Neural progenitor cell (in vitro differentiated cells): ENCODE measurements around the gene SURF1. TPM values are rescaled to one million over a fixed set of nuclear protein-coding genes. Genes with fewer than 3 reads are reported as not detected.
"Not testable (repeated sequence)": the region's sequence is repeated elsewhere in the genome, so short reads cannot be mapped to it uniquely, and the experiment has no call there.

Experiments used
- DNase-seq: peaks from one replicate; pipeline ENCODE4 v3.0.0-alpha.2; 2016; ENCODE audit warnings: low spot score
- H2AFZ ChIP-seq: fragments of 200-600 bp; sonication (generic); replicated peaks from 2 replicates; pipeline ENCODE4 v1.6.1; 2016; ENCODE audit warnings: antibody characterized with exemption
- H3F3A ChIP-seq: fragments of 200-600 bp; sonication (generic); 2 replicates; pipeline ENCODE4 v1.6.1; 2016; ENCODE audit warnings: antibody characterized with exemption, low read depth
- H3K27ac ChIP-seq: fragments of 200-600 bp; sonication (generic); 2 replicates; pipeline ENCODE4 v1.5.1; 2016; ENCODE audit warnings: mild to moderate bottlenecking
- H3K27me3 ChIP-seq: fragments of 200-600 bp; sonication (generic); 2 replicates; pipeline ENCODE4 v1.6.1; 2016; ENCODE audit warnings: mild to moderate bottlenecking, moderate library complexity
- H3K36me3 ChIP-seq: fragments of 200-600 bp; sonication (generic); 2 replicates; pipeline ENCODE4 v1.5.1; 2016
- H3K4me1 ChIP-seq: fragments of 200-600 bp; sonication (generic); 2 replicates; pipeline ENCODE4 v1.6.1; 2016; ENCODE audit warnings: mixed run types
- H3K4me2 ChIP-seq: fragments of 200-600 bp; sonication (generic); 2 replicates; pipeline ENCODE4 v1.6.1; 2016
- H3K4me3 ChIP-seq: fragments of 200-600 bp; sonication (generic); 2 replicates; pipeline ENCODE4 v1.5.1; 2016
- H3K79me2 ChIP-seq: fragments of 200-600 bp; sonication (generic); 2 replicates; pipeline ENCODE4 v1.6.1; 2016; ENCODE audit warnings: low read depth
- H3K9ac ChIP-seq: fragments of 200-600 bp; sonication (generic); 2 replicates; pipeline ENCODE4 v1.6.1; 2016
- H3K9me3 ChIP-seq: fragments of 200-600 bp; sonication (generic); 2 replicates; pipeline ENCODE4 v1.5.1; 2016; ENCODE audit warnings: low read depth
- H4K20me1 ChIP-seq: fragments of 200-600 bp; sonication (generic); 2 replicates; pipeline ENCODE4 v1.6.1; 2016; ENCODE audit warnings: low read depth
- H3K27ac Mint-ChIP-seq: 3 replicates; pipeline ENCODE4 v1.8.0; 2021; ENCODE audit warnings: mixed read lengths
- H3K27me3 Mint-ChIP-seq: 2 replicates; pipeline ENCODE4 v1.8.0; 2022; ENCODE audit warnings: low read depth, mild to moderate bottlenecking, inconsistent platforms, moderate library complexity, mixed read lengths; ENCODE audit not compliant: insufficient read depth
- H3K36me3 Mint-ChIP-seq: 3 replicates; pipeline ENCODE4 v1.8.0; 2021; ENCODE audit warnings: mixed read lengths
- H3K4me1 Mint-ChIP-seq: 3 replicates; pipeline ENCODE4 v1.8.0; 2021; ENCODE audit warnings: mixed read lengths
- H3K4me3 Mint-ChIP-seq: 3 replicates; pipeline ENCODE4 v1.8.0; 2021; ENCODE audit warnings: mild to moderate bottlenecking, moderate library complexity, mixed read lengths
- H3K9me3 Mint-ChIP-seq: 3 replicates; pipeline ENCODE4 v1.8.0; 2020; ENCODE audit warnings: mixed read lengths
- CTCF ChIP-seq: fragments of 200-600 bp; sonication (generic); IDR thresholded peaks from 2 replicates; pipeline ENCODE4 v1.5.1; 2017; ENCODE audit warnings: antibody characterized with exemption, mild to moderate bottlenecking
- EZH2 ChIP-seq: fragments of 200-600 bp; sonication (generic); IDR thresholded peaks from 2 replicates; pipeline ENCODE4 v1.6.1; 2017; ENCODE audit warnings: antibody characterized with exemption, mild to moderate bottlenecking, moderate library complexity
- EZH2phosphoT487 ChIP-seq: fragments of 200-600 bp; sonication (generic); IDR thresholded peaks from 2 replicates; pipeline ENCODE4 v1.6.1; 2017; ENCODE audit warnings: antibody characterized with exemption
- total RNA-seq: library from RNA; depleted of rRNA; stranded (reverse); fragments of >200 nt; gene quantifications from 2 replicates; pipeline ENCODE4 v1.2.3, GENCODE V29; 2015; ENCODE audit warnings: low replicate concordance

Gene SURF1
- total RNA-seq, 1 donor from 2014 or later = 31.0 TPM

DNA sequence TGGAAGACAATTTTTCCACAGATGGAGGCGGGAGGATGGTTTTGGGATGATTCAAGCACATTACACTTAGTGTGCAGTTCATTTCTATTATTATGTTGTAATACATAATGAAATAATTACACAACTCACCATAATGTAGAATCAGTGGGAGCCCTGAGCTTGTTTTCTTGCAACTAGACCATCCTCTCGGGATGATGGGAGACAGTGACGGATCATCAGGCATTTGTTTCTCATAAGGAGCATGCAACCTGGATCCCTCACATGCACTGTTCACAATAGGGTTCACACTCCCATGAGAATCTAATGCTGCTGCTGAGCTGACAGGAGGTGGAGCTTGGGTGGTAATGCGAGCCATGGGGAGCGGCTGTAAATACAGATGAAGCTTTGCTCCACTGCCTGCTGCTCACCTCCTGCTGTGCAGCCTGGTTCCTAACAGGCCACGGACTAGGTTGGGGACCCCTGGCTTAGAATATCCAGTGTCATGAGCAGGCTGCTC, 21.5 kb upstream of the SURF1 start:
- Histone ChIP-seq H3K4me3 (no peak overlapping the region), H3F3A (no peaks in the 10 kb centered on the region), H3K9me3 (no peaks in the 10 kb centered on the region), H4K20me1 (peaks cover 29% of the 10 kb centered on the region), H2AFZ (no peak overlapping the region), H3K9ac (no peak overlapping the region), H3K79me2 (peaks cover 31% of the 10 kb centered on the region), H3K36me3 (no peaks in the 10 kb centered on the region), H3K4me2 (no peak overlapping the region), H3K4me1 (peaks cover 4% of the 10 kb centered on the region), H3K27me3 (peaks cover 13% of the 10 kb centered on the region), H3K27ac (no peak overlapping the region)
- H3K27ac Mint-ChIP-seq = no peak overlapping the region
- TF ChIP-seq EZH2 = no peak
- no peak for TF ChIP-seq CTCF
- TF ChIP-seq EZH2phosphoT487 = no peak
- peak overlapping the region; percentile 83 for H3K4me3 Mint-ChIP-seq
- DNase-seq = no peak
- H3K9me3 Mint-ChIP-seq = no peaks in the 10 kb centered on the region
- peaks cover 13% of the 10 kb centered on the region for H3K4me1 Mint-ChIP-seq
- H3K36me3 Mint-ChIP-seq = peaks cover 7% of the 10 kb centered on the region
- peaks cover 4% of the 10 kb centered on the region for H3K27me3 Mint-ChIP-seq

DNA sequence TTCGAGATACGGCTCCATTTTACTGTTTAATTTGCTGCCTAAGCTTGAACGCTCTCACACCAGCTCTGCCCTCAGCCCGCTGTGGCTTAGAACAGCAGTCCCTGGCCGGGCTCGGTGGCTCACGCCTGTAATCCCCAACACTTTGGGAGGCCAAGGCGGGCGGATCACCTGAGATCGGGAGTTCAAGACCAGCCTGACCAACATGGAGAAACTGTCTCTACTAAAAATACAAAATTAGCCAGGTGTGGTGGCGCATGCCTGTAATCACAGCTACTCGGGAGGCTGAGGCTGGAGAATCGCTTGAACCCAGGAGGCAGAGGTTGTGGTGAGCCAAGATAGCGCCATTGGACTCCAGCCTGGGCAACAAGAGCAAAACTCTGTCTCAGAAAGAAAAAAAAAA, 21.0 kb upstream of the SURF1 start:
- H3K4me3 ChIP-seq, H3K27ac Mint-ChIP-seq, H3F3A ChIP-seq, DNase-seq, H3K9me3 Mint-ChIP-seq, H3K27ac ChIP-seq, H3K27me3 Mint-ChIP-seq, H2AFZ ChIP-seq, H3K9me3 ChIP-seq, H3K36me3 Mint-ChIP-seq, H3K36me3 ChIP-seq, H3K9ac ChIP-seq, H3K4me1 ChIP-seq: not testable (repeated sequence)
- peak overlapping the region; percentile 83 for H3K4me2 ChIP-seq
- Mint-ChIP-seq H3K4me1 (peaks cover 13% of the 10 kb centered on the region), H3K4me3 (peak overlapping the region; percentile 83)
- peaks cover 34% of the 10 kb centered on the region for H4K20me1 ChIP-seq
- peaks cover 13% of the 10 kb centered on the region for H3K27me3 ChIP-seq
- H3K79me2 ChIP-seq = peaks cover 36% of the 10 kb centered on the region

GRCh38 chr9:133375724-133376654, 19.7 kb upstream of the SURF1 start, which contains the start of the genes STKLD1 and SURF4:
STKLD1 (plus strand) TSS chr9:133376366; CDS start chr9:133376474, 108 bp downstream.
SURF4 (minus strand) TSS chr9:133376060; CDS start chr9:133375969, 91 bp downstream.
- Histone ChIP-seq H3K4me2 (peak within 1 kb of the TSS; percentile 92), H2AFZ (peak within 1 kb of the TSS; percentile 57), H3K79me2 (peaks cover 48% of the 10 kb centered on the region), H3K4me3 (peak within 1 kb of the TSS; percentile 99), H3F3A (no peaks in the 10 kb centered on the region), H3K9ac (peak within 1 kb of the TSS; percentile 94), H3K27me3 (peaks cover 13% of the 10 kb centered on the region), H3K4me1 (peaks cover 4% of the 10 kb centered on the region), H3K27ac (peak within 1 kb of the TSS; percentile 91), H3K9me3 (no peaks in the 10 kb centered on the region), H4K20me1 (peaks cover 47% of the 10 kb centered on the region), H3K36me3 (no peaks in the 10 kb centered on the region)
- Mint-ChIP-seq H3K9me3 (no peaks in the 10 kb centered on the region), H3K4me3 (peak within 1 kb of the TSS; percentile 99), H3K4me1 (peaks cover 13% of the 10 kb centered on the region), H3K27me3 (peaks cover 4% of the 10 kb centered on the region), H3K27ac (peak within 1 kb of the TSS; percentile 94), H3K36me3 (peaks cover 7% of the 10 kb centered on the region)
- DNase-seq = peak; percentile 99
- TF ChIP-seq CTCF = no peak
- TF ChIP-seq EZH2 = no peak
- TF ChIP-seq EZH2phosphoT487 = no peak
